Prostate gland (tissue), 2 donors: ENCODE data around the gene TPO.

ENCODE experiments used
- CTCF ChIP-seq, 4 experiments: fragments of 200-600 bp in 2 of 4; fragments of 450-650 bp in 2 of 4; sonication (generic) in 2 of 4; IDR thresholded peaks; 1 replicate in 3 of 4; 2 replicates in 1 of 4; pipeline ENCODE4 v1.5.1; 2016 to 2019; ENCODE audit warnings: antibody characterized with exemption in 4 of 4, mild to moderate bottlenecking in 2 of 4, moderate library complexity in 2 of 4
- POLR2AphosphoS5 ChIP-seq: sonication (generic); formaldehyde crosslinking; IDR thresholded peaks from one replicate; pipeline ENCODE4 v1.6.1; 2017; ENCODE audit warnings: antibody characterized with exemption

- TF ChIP-seq CTCF (IDR thresholded peaks at IDR 0.05) (no peak), POLR2AphosphoS5 (no peak)
Measured at GRCh38 chr2:1479346-1479745, 66.1 kb downstream of the TPO start.
